ENCODE data around the gene MXI1. TPM values are rescaled to one million over a fixed set of nuclear protein-coding genes. Genes with fewer than 3 reads are reported as not detected.

Gene MXI1
- total RNA-seq, 2 experiments from 2014 or later: 11.7 to 22.3 TPM

- Histone ChIP-seq H3K36me3 (ENCODE audit: insufficient read depth, low read length) (peaks cover 72% of the 10 kb centered on the region), H2AFZ (ENCODE audit: low read length) (no peak overlapping the region), H3K4me2 (ENCODE audit: low read length) (no peak overlapping the region), H3K9me3 (ENCODE audit: low read length) (no peaks in the 10 kb centered on the region), H3K79me2 (ENCODE audit: insufficient read depth, low read depth, low read length) (no peaks in the 10 kb centered on the region), H3K4me3 (ENCODE audit: low read depth, low read length, poor library complexity, severe bottlenecking) (no peak overlapping the region), H4K20me1 (ENCODE audit: insufficient read depth, low read length) (no peaks in the 10 kb centered on the region), H3K27ac (ENCODE audit: low read depth, low read length, poor library complexity, severe bottlenecking) (no peak overlapping the region), H3K4me1 (ENCODE audit: insufficient read depth, low read length, poor library complexity, severe bottlenecking) (no peaks in the 10 kb centered on the region), H3K9me2 (ENCODE audit: insufficient read depth, low read length) (no peaks in the 10 kb centered on the region)
- ChIA-PET POLR2A (interaction anchor here (1.2 to 1.6 kb wide), 2 partner anchors 10 to 18 kb away, joined by 3 to 8 read pairs; partner anchors contain the start of gene SMNDC1), CTCF (ENCODE audit: unreplicated experiment) (no interaction called here)
- intact Hi-C loops (cut with micrococcal nuclease; ENCODE audit: unreplicated experiment): no loop called here
- BruUV-seq (replicated peaks): no TSS peak
- no peak for DNase-seq (ENCODE audit: low spot score)
- TF ChIP-seq CTCF (conservative IDR thresholded peaks at IDR 0.05; ENCODE audit: low read length) (no peak), EZH2phosphoT487 (IDR thresholded peaks at IDR 0.05; ENCODE audit: borderline replicate concordance, low read depth, low read length) (no peak)
Observed at GRCh38 chr10:110286841-110287240, 79.4 kb downstream of the MXI1 start.

- DNase-seq (ENCODE audit: low spot score): no peak
- POLR2A ChIA-PET: interaction anchor here (0.6 to 2.0 kb wide), 5 partner anchors 8 to 338 kb away, joined by 3 to 18 read pairs (median 3); partner anchors contain the start of gene SMNDC1
- Histone ChIP-seq H3K4me3 (ENCODE audit: low read depth, low read length, poor library complexity, severe bottlenecking) (no peak overlapping the region), H3K4me1 (ENCODE audit: insufficient read depth, low read length, poor library complexity, severe bottlenecking) (peaks cover 4% of the 10 kb centered on the region), H3K36me3 (ENCODE audit: insufficient read depth, low read length) (peaks cover 100% of the 10 kb centered on the region), H2AFZ (ENCODE audit: low read length) (no peak overlapping the region), H4K20me1 (ENCODE audit: insufficient read depth, low read length) (peaks cover 16% of the 10 kb centered on the region; the same call in 1 of the 2 replicates), H3K79me2 (ENCODE audit: insufficient read depth, low read depth, low read length) (peaks cover 36% of the 10 kb centered on the region), H3K27ac (ENCODE audit: low read depth, low read length, poor library complexity, severe bottlenecking) (no peak overlapping the region), H3K4me2 (ENCODE audit: low read length) (no peak overlapping the region), H3K9me2 (ENCODE audit: insufficient read depth, low read length) (no peaks in the 10 kb centered on the region), H3K9me3 (ENCODE audit: low read length) (no peaks in the 10 kb centered on the region)
- CTCF ChIA-PET (ENCODE audit: unreplicated experiment): interaction anchor here (1.3 kb wide), 1 partner anchor 10 kb away, joined by 5 read pairs; no protein-coding TSS in a partner anchor
- intact Hi-C loops (cut with micrococcal nuclease; ENCODE audit: unreplicated experiment): no loop called here
- TF ChIP-seq EZH2phosphoT487 (IDR thresholded peaks at IDR 0.05; ENCODE audit: borderline replicate concordance, low read depth, low read length) (no peak), CTCF (conservative IDR thresholded peaks at IDR 0.05; ENCODE audit: low read length) (no peak)
- no TSS peak for BruUV-seq (replicated peaks)
Observed at GRCh38 chr10:110296966-110297365, 89.6 kb downstream of the MXI1 start.

- DNase-seq (ENCODE audit: low spot score): no peak
- Histone ChIP-seq H3K79me2 (ENCODE audit: insufficient read depth, low read depth, low read length) (peaks cover 63% of the 10 kb centered on the region), H3K4me1 (ENCODE audit: insufficient read depth, low read length, poor library complexity, severe bottlenecking) (peaks cover 25% of the 10 kb centered on the region), H2AFZ (ENCODE audit: low read length) (no peak overlapping the region), H3K4me3 (ENCODE audit: low read depth, low read length, poor library complexity, severe bottlenecking) (no peak overlapping the region), H3K36me3 (ENCODE audit: insufficient read depth, low read length) (peaks cover 84% of the 10 kb centered on the region), H4K20me1 (ENCODE audit: insufficient read depth, low read length) (peaks cover 38% of the 10 kb centered on the region), H3K4me2 (ENCODE audit: low read length) (no peak overlapping the region), H3K9me3 (ENCODE audit: low read length) (no peaks in the 10 kb centered on the region), H3K9me2 (ENCODE audit: insufficient read depth, low read length) (no peaks in the 10 kb centered on the region), H3K27ac (ENCODE audit: low read depth, low read length, poor library complexity, severe bottlenecking) (no peak overlapping the region)
- ChIA-PET CTCF (ENCODE audit: unreplicated experiment) (interaction anchor here (1.0 kb wide), 1 partner anchor 298 kb away, joined by 3 read pairs; no protein-coding TSS in a partner anchor), POLR2A (interaction anchor here (0.7 to 1.4 kb wide), 3 partner anchors 15 to 151 kb away, joined by 4 to 5 read pairs (median 4); no protein-coding TSS in a partner anchor)
- intact Hi-C loops (cut with micrococcal nuclease; ENCODE audit: unreplicated experiment): loop anchor here (10.0 kb wide), 1 partner anchor 614 kb away; the partner anchor contains the start of genes BBIP1 and SHOC2
- BruUV-seq (replicated peaks): no TSS peak
- TF ChIP-seq EZH2phosphoT487 (IDR thresholded peaks at IDR 0.05; ENCODE audit: borderline replicate concordance, low read depth, low read length) (no peak), CTCF (conservative IDR thresholded peaks at IDR 0.05; ENCODE audit: low read length) (no peak)
Observed at GRCh38 chr10:110300486-110300986, 93.1 kb downstream of the MXI1 start.

Measured in OCI-LY7 (cell line).